Islet precursor cell (in vitro differentiated cells): ENCODE results near the gene PTK7.
"Not testable (repeated sequence)": the region's sequence is repeated elsewhere in the genome, so short reads cannot be mapped to it uniquely, and the experiment has no call there.

ENCODE experiments used
- DNase-seq: peaks from one replicate; pipeline ENCODE4 v3.0.0-alpha.2; 2018

PTK7 gene

GRCh38 chr6:43120101-43120763, 44.1 kb downstream of the PTK7 start:
- peak; percentile 50 for DNase-seq

GRCh38 chr6:43120944-43121913, 45.1 kb downstream of the PTK7 start:
- peak; percentile 99 for DNase-seq

- peak; percentile 65 for DNase-seq
Observed at GRCh38 chr6:43122146-43122545, 46.0 kb downstream of the PTK7 start.

GRCh38 chr6:43123461-43124314, 47.6 kb downstream of the PTK7 start:
- DNase-seq = peak; percentile 84

- no peak for DNase-seq
Observed at GRCh38 chr6:43124481-43124880, 48.4 kb downstream of the PTK7 start.

- peak; percentile 99 for DNase-seq
Observed at GRCh38 chr6:43125119-43125518, 49.0 kb downstream of the PTK7 start.

GRCh38 chr6:43125555-43125954, 49.4 kb downstream of the PTK7 start:
- DNase-seq = no peak

- DNase-seq = no peak
Observed at GRCh38 chr6:43127180-43127579, 51.1 kb downstream of the PTK7 start.

GRCh38 chr6:43127877-43128276, 51.8 kb downstream of the PTK7 start:
- DNase-seq = no peak

GRCh38 chr6:43128926-43129325, 52.8 kb downstream of the PTK7 start:
- DNase-seq = no peak

- no peak for DNase-seq
Observed at GRCh38 chr6:43129434-43130194, 53.5 kb downstream of the PTK7 start.

GRCh38 chr6:43130429-43130828, 54.3 kb downstream of the PTK7 start:
- DNase-seq = no peak

- DNase-seq = not testable (repeated sequence)
Observed at GRCh38 chr6:43131379-43131778, 55.3 kb downstream of the PTK7 start.

GRCh38 chr6:43138267-43138666, 62.2 kb downstream of the PTK7 start:
- no peak for DNase-seq

- not testable (repeated sequence) for DNase-seq
Observed at GRCh38 chr6:43139973-43140372, 63.9 kb downstream of the PTK7 start.

GRCh38 chr6:43141644-43142043, 65.5 kb downstream of the PTK7 start:
- no peak for DNase-seq

GRCh38 chr6:43142101-43142500, 66.0 kb downstream of the PTK7 start:
- no peak for DNase-seq

- peak; percentile 98 for DNase-seq
Observed at GRCh38 chr6:43143235-43144128, 67.4 kb downstream of the PTK7 start.

GRCh38 chr6:43144879-43145278, 68.8 kb downstream of the PTK7 start:
- no peak for DNase-seq

GRCh38 chr6:43146261-43146660, 70.1 kb downstream of the PTK7 start:
- no peak for DNase-seq
